Hepatocyte (in vitro differentiated cells): ENCODE data around the gene SYCE1L. TPM values are rescaled to one million over a fixed set of nuclear protein-coding genes. Genes with fewer than 3 reads are reported as not detected.
"Not testable (repeated sequence)": the region's sequence is repeated elsewhere in the genome, so short reads cannot be mapped to it uniquely, and the experiment has no call there.

Experiments
- DNase-seq: peaks from one replicate; pipeline ENCODE4 v3.0.0-alpha.2; 2016; ENCODE audit warnings: low spot score
- H2AFZ ChIP-seq: fragments of 200-600 bp; sonication (generic); 2 replicates; pipeline ENCODE4 v1.6.0; 2016; ENCODE audit warnings: antibody characterized with exemption, mild to moderate bottlenecking
- H3K27ac ChIP-seq: fragments of 200-600 bp; sonication (generic); 2 replicates; pipeline ENCODE4 v1.5.1; 2016; ENCODE audit warnings: mild to moderate bottlenecking
- H3K27me3 ChIP-seq: fragments of 200-600 bp; sonication (generic); 2 replicates; pipeline ENCODE4 v1.6.1; 2016
- H3K36me3 ChIP-seq: fragments of 200-600 bp; sonication (generic); replicated peaks from 2 replicates; pipeline ENCODE4 v1.5.1; 2016; ENCODE audit warnings: low read depth; ENCODE audit not compliant: insufficient read depth
- H3K4me1 ChIP-seq: fragments of 200-600 bp; sonication (generic); 2 replicates; pipeline ENCODE4 v1.5.1; 2016; ENCODE audit warnings: mild to moderate bottlenecking, moderate library complexity; ENCODE audit not compliant: insufficient read depth
- H3K4me2 ChIP-seq: fragments of 200-600 bp; sonication (generic); 2 replicates; pipeline ENCODE4 v1.6.0; 2016
- H3K4me3 ChIP-seq: fragments of 200-600 bp; sonication (generic); 2 replicates; pipeline ENCODE4 v1.5.1; 2016; ENCODE audit warnings: mild to moderate bottlenecking
- H3K79me2 ChIP-seq: fragments of 200-600 bp; sonication (generic); 2 replicates; pipeline ENCODE4 v1.6.0; 2017; ENCODE audit warnings: mild to moderate bottlenecking
- H3K9me2 ChIP-seq: fragments of 200-600 bp; sonication (generic); replicated peaks from 2 replicates; pipeline ENCODE4 v1.6.0; 2017; ENCODE audit warnings: mild to moderate bottlenecking; ENCODE audit not compliant: insufficient read depth
- H3K9me3 ChIP-seq: fragments of 200-600 bp; sonication (generic); 2 replicates; pipeline ENCODE4 v1.5.1; 2016; ENCODE audit warnings: low read depth, mild to moderate bottlenecking
- H4K20me1 ChIP-seq: fragments of 200-600 bp; sonication (generic); 2 replicates; pipeline ENCODE4 v1.6.0; 2016; ENCODE audit warnings: mild to moderate bottlenecking; ENCODE audit not compliant: insufficient read depth, poor library complexity, severe bottlenecking
- CTCF ChIP-seq: fragments of 200-600 bp; sonication (generic); IDR thresholded peaks from 2 replicates; pipeline ENCODE4 v1.5.1; 2016; ENCODE audit warnings: antibody characterized with exemption, mild to moderate bottlenecking; ENCODE audit not compliant: poor library complexity
- EZH2 ChIP-seq: fragments of 200-600 bp; sonication (generic); IDR thresholded peaks from 2 replicates; pipeline ENCODE4 v1.6.1; 2016; ENCODE audit warnings: antibody characterized with exemption, mild to moderate bottlenecking, borderline replicate concordance
- EZH2phosphoT487 ChIP-seq: fragments of 200-600 bp; sonication (generic); IDR thresholded peaks from one replicate; pipeline ENCODE4 v1.6.1; 2018; ENCODE audit warnings: antibody characterized with exemption, mild to moderate bottlenecking, low read depth, moderate library complexity; ENCODE audit not compliant: unreplicated experiment, severe bottlenecking
- WGBS: methylation state at CpG from one replicate; pipeline ENCODE4 v1.1.6; 2016; ENCODE audit warnings: low lambda C conversion rate; ENCODE audit errors: missing lambda C conversion rate; 5-methylcytosine and 5-hydroxymethylcytosine counted together
- polyA plus RNA-seq: library from polyadenylated mRNA; unstranded; fragments of >200 nt; fragmentation: Nextera tagmentation; extraction: Ambion mirVana; gene quantifications from 2 replicates; pipeline ENCODE4 v1.2.1, GENCODE V29; 2016
- total RNA-seq: library from RNA; depleted of rRNA; stranded (reverse); fragments of >200 nt; gene quantifications from 2 replicates; pipeline ENCODE4 v1.2.3, GENCODE V29; 2014

Gene SYCE1L
- total and polyA plus RNA-seq, 2 experiments from 2014 or later, result 2.6 to 8.2 TPM

- H3K27me3 ChIP-seq, result no peaks in the 10 kb centered on the region
- H2AFZ ChIP-seq, result no peak overlapping the region
- H3K4me2 ChIP-seq, result no peak overlapping the region
- no peaks in the 10 kb centered on the region for H3K9me3 ChIP-seq
- no peak overlapping the region for H3K27ac ChIP-seq
- H3K79me2 ChIP-seq, result no peaks in the 10 kb centered on the region
- no peak overlapping the region for H3K4me3 ChIP-seq
- no peak for TF ChIP-seq CTCF
- no peak for TF ChIP-seq EZH2
- H4K20me1 ChIP-seq, result no peaks in the 10 kb centered on the region
- no peaks in the 10 kb centered on the region for H3K9me2 ChIP-seq
- no peak for DNase-seq
- H3K36me3 ChIP-seq, result no peaks in the 10 kb centered on the region
- no peaks in the 10 kb centered on the region for H3K4me1 ChIP-seq
These were observed 26.3 kb upstream of the SYCE1L start for GRCh38 chr16:77172951-77173350.

GRCh38 chr16:77183137-77183536 lies 16.1 kb upstream of the SYCE1L start:
- H3K4me1 ChIP-seq, result no peaks in the 10 kb centered on the region
- no peak overlapping the region for H2AFZ ChIP-seq
- no peaks in the 10 kb centered on the region for H4K20me1 ChIP-seq
- H3K27me3 ChIP-seq, result no peaks in the 10 kb centered on the region
- no peaks in the 10 kb centered on the region for H3K36me3 ChIP-seq
- H3K4me3 ChIP-seq, result no peak overlapping the region
- TF ChIP-seq CTCF, result no peak
- no peak for TF ChIP-seq EZH2phosphoT487
- TF ChIP-seq EZH2, result no peak
- no peaks in the 10 kb centered on the region for H3K79me2 ChIP-seq
- DNase-seq, result no peak
- 90% methylated on average over 1 of the region's 1 CpG for WGBS
- H3K9me2 ChIP-seq, result no peaks in the 10 kb centered on the region
- no peak overlapping the region for H3K4me2 ChIP-seq
- no peak overlapping the region for H3K27ac ChIP-seq
- H3K9me3 ChIP-seq, result no peaks in the 10 kb centered on the region

- H3K4me1 ChIP-seq, H3K79me2 ChIP-seq, H3K36me3 ChIP-seq, H3K27me3 ChIP-seq, H2AFZ ChIP-seq, H3K9me3 ChIP-seq, H3K27ac ChIP-seq, H4K20me1 ChIP-seq, DNase-seq, H3K4me2 ChIP-seq, H3K9me2 ChIP-seq, H3K4me3 ChIP-seq: not testable (repeated sequence)
- WGBS, result 95% methylated on average over 1 of the region's 1 CpG
These were observed 12.9 kb upstream of the SYCE1L start for GRCh38 chr16:77186298-77186697.

GRCh38 chr16:77190190-77190477 lies 9.1 kb upstream of the SYCE1L start:
- no peak for TF ChIP-seq CTCF
- TF ChIP-seq EZH2phosphoT487, result no peak
- TF ChIP-seq EZH2, result no peak
- Histone ChIP-seq H3K36me3 (no peaks in the 10 kb centered on the region), H3K4me2 (peak overlapping the region; percentile 81), H3K27ac (peak overlapping the region; percentile 73), H3K4me3 (peak overlapping the region; percentile 38), H2AFZ (peak overlapping the region; percentile 63), H4K20me1 (no peaks in the 10 kb centered on the region), H3K9me2 (no peaks in the 10 kb centered on the region), H3K9me3 (no peaks in the 10 kb centered on the region), H3K79me2 (peaks cover 22% of the 10 kb centered on the region), H3K4me1 (peaks cover 8% of the 10 kb centered on the region), H3K27me3 (no peaks in the 10 kb centered on the region)
- WGBS, result under 1% methylated on average over 15 of the region's 19 CpGs
- DNase-seq, result no peak
